NCI-H82 treated with DMSO at 0.1 percent for 48 hours (cell line): Measurements from ENCODE around the gene PARS2.

Experiments used
- DNase-seq: peaks from one replicate; lab custom pipeline; 2025; ENCODE audit not compliant: unreplicated experiment; lab: John Stamatoyannopoulos, UW

Gene PARS2

GRCh38 chr1:54800041-54800898, 35.9 kb upstream of the PARS2 start:
- no peak for DNase-seq

GRCh38 chr1:54798769-54799641, 34.7 kb upstream of the PARS2 start:
- DNase-seq, result no peak

GRCh38 chr1:54798206-54798605, 33.9 kb upstream of the PARS2 start:
- DNase-seq, result no peak

- no peak for DNase-seq
Observed at GRCh38 chr1:54796902-54797301, 32.6 kb upstream of the PARS2 start.

- DNase-seq, result no peak
Observed at GRCh38 chr1:54795841-54796468, 31.6 kb upstream of the PARS2 start.

- DNase-seq, result no peak
Observed at GRCh38 chr1:54795356-54795665, 31.0 kb upstream of the PARS2 start.

- DNase-seq, result no peak
Observed at GRCh38 chr1:54794451-54795355, 30.4 kb upstream of the PARS2 start.

- peak; percentile 60 for DNase-seq
Observed at GRCh38 chr1:54792686-54793282, 28.5 kb upstream of the PARS2 start.

GRCh38 chr1:54791880-54792522, 27.7 kb upstream of the PARS2 start:
- DNase-seq, result peak; percentile 27

- no peak for DNase-seq
Observed at GRCh38 chr1:54788459-54788858, 24.1 kb upstream of the PARS2 start.

GRCh38 chr1:54787604-54788003, 23.3 kb upstream of the PARS2 start:
- no peak for DNase-seq

- DNase-seq, result no peak
Observed at GRCh38 chr1:54786778-54787177, 22.5 kb upstream of the PARS2 start.

GRCh38 chr1:54784066-54784465, 19.7 kb upstream of the PARS2 start:
- no peak for DNase-seq

- no peak for DNase-seq
Observed at GRCh38 chr1:54782588-54782987, 18.3 kb upstream of the PARS2 start.

GRCh38 chr1:54782156-54782555, 17.8 kb upstream of the PARS2 start:
- DNase-seq, result no peak

GRCh38 chr1:54781023-54781723, 16.9 kb upstream of the PARS2 start:
- DNase-seq, result no peak

GRCh38 chr1:54777431-54777830, 13.1 kb upstream of the PARS2 start:
- no peak for DNase-seq

- DNase-seq, result no peak
Observed at GRCh38 chr1:54777011-54777410, 12.7 kb upstream of the PARS2 start.
